Astrocyte (in vitro differentiated cells and primary cell): ENCODE measurements around the gene RPRD1B. TPM values are rescaled to one million over a fixed set of nuclear protein-coding genes. Genes with fewer than 3 reads are reported as not detected.

Source experiments
- DNase-seq: peaks from one replicate; pipeline ENCODE4 v3.0.0-alpha.2; 2010; ENCODE audit warnings: low read depth
- FAIRE-seq: peaks from 2 replicates; lab custom pipeline; 2011; peaks lifted over from hg19 to GRCh38; lab: Jason Lieb, UNC
- H2AFZ ChIP-seq: 2 replicates; pipeline ENCODE4 v1.6.0; 2012; ENCODE audit warnings: low read depth, low read length, inconsistent platforms
- H3K27ac ChIP-seq: 2 replicates; pipeline ENCODE4 v1.5.1; 2011; ENCODE audit warnings: low read depth, low read length, inconsistent platforms
- H3K27me3 ChIP-seq: 2 replicates; pipeline ENCODE4 v1.6.0; 2011; ENCODE audit warnings: low read length, inconsistent platforms; ENCODE audit not compliant: insufficient read depth
- H3K36me3 ChIP-seq: 2 replicates; pipeline ENCODE4 v1.5.1; 2011; ENCODE audit warnings: low read length, inconsistent platforms; ENCODE audit not compliant: insufficient read depth
- H3K4me1 ChIP-seq: 2 replicates; pipeline ENCODE4 v1.5.1; 2011; ENCODE audit warnings: low read length, inconsistent platforms; ENCODE audit not compliant: insufficient read depth
- H3K4me2 ChIP-seq: 2 replicates; pipeline ENCODE4 v1.6.0; 2012; ENCODE audit warnings: low read length, inconsistent platforms
- H3K4me3 ChIP-seq: 2 replicates; pipeline ENCODE4 v1.5.1; 2011; ENCODE audit warnings: low read depth, mild to moderate bottlenecking, low read length, inconsistent platforms; ENCODE audit not compliant: insufficient read depth
- H3K79me2 ChIP-seq: 2 replicates; pipeline ENCODE4 v1.6.0; 2012; ENCODE audit warnings: mild to moderate bottlenecking, low read length, inconsistent platforms; ENCODE audit not compliant: insufficient read depth
- H3K9ac ChIP-seq: 2 replicates; pipeline ENCODE4 v1.6.0; 2012; ENCODE audit warnings: mild to moderate bottlenecking, low read length, inconsistent platforms
- H3K9me3 ChIP-seq: 2 replicates; pipeline ENCODE4 v1.5.1; 2012; ENCODE audit warnings: low read depth, mild to moderate bottlenecking, low read length, inconsistent platforms; ENCODE audit not compliant: insufficient read depth
- H4K20me1 ChIP-seq: 2 replicates; pipeline ENCODE4 v1.6.0; 2012; ENCODE audit warnings: low read length, inconsistent platforms; ENCODE audit not compliant: insufficient read depth
- H3K27ac Mint-ChIP-seq: one replicate; pipeline ENCODE4 v1.8.0; 2021; ENCODE audit warnings: mild to moderate bottlenecking, mixed read lengths; ENCODE audit not compliant: unreplicated experiment
- H3K27me3 Mint-ChIP-seq: one replicate; pipeline ENCODE4 v1.8.0; 2021; ENCODE audit warnings: low read depth, mixed read lengths; ENCODE audit not compliant: unreplicated experiment
- H3K36me3 Mint-ChIP-seq: one replicate; pipeline ENCODE4 v1.8.0; 2021; ENCODE audit warnings: low read depth, mixed read lengths; ENCODE audit not compliant: unreplicated experiment
- H3K4me1 Mint-ChIP-seq: one replicate; pipeline ENCODE4 v1.8.0; 2021; ENCODE audit warnings: low read depth, mixed read lengths; ENCODE audit not compliant: unreplicated experiment
- H3K4me3 Mint-ChIP-seq: one replicate; pipeline ENCODE4 v1.8.0; 2021; ENCODE audit warnings: mild to moderate bottlenecking, moderate library complexity, mixed read lengths; ENCODE audit not compliant: unreplicated experiment
- H3K9me3 Mint-ChIP-seq: one replicate; pipeline ENCODE4 v1.8.0; 2021; ENCODE audit warnings: mild to moderate bottlenecking, mixed read lengths; ENCODE audit not compliant: unreplicated experiment
- EZH2 ChIP-seq: IDR thresholded peaks from 2 replicates; pipeline ENCODE4 v1.6.1; 2012; ENCODE audit warnings: mild to moderate bottlenecking, low read length, inconsistent platforms; ENCODE audit not compliant: insufficient read depth
- total RNA-seq: library from RNA; stranded (reverse); gene quantifications from 2 replicates; pipeline ENCODE4 v1.2.1, GENCODE V29; 2021
- TF ChIP-seq, protein P1 (sequence below): IDR thresholded peaks from 2 replicates; pipeline ENCODE4 v1.5.1; 2011; ENCODE audit warnings: low read depth, mild to moderate bottlenecking, inconsistent platforms, low read length, moderate library complexity; ENCODE audit not compliant: insufficient read depth

Gene RPRD1B
- total RNA-seq, 1 donor from 2014 or later = 20.7 TPM

DNA sequence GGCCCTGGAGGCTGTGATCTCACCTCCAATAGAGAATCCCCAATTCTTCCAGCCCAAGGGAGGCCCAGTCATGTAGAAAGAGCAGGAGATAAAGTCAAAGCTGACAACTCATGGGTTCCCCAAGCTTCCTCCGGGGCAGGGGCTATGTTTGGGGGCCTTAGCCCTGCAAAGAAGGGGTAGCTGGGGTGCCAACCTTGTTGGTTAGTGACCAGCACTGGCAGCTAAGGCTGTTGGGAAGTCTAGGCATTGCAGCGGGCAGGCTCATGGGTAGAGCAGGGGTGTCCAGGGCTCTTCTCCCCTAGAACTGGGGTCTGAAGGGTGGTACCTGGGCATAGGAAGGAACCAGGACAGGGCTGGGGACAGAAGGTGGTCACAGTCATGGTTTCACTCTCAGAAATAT lies 95.1 kb downstream of the RPRD1B start:
- Mint-ChIP-seq H3K27me3 (peaks cover 2% of the 10 kb centered on the region), H3K36me3 (peaks cover 2% of the 10 kb centered on the region), H3K9me3 (no peaks in the 10 kb centered on the region), H3K4me3 (no peak overlapping the region), H3K4me1 (peaks cover 14% of the 10 kb centered on the region), H3K27ac (no peak overlapping the region)
- H3K9me3 ChIP-seq = no peaks in the 10 kb centered on the region
- no peak overlapping the region for H3K4me2 ChIP-seq
- TF ChIP-seq, protein P1, sequence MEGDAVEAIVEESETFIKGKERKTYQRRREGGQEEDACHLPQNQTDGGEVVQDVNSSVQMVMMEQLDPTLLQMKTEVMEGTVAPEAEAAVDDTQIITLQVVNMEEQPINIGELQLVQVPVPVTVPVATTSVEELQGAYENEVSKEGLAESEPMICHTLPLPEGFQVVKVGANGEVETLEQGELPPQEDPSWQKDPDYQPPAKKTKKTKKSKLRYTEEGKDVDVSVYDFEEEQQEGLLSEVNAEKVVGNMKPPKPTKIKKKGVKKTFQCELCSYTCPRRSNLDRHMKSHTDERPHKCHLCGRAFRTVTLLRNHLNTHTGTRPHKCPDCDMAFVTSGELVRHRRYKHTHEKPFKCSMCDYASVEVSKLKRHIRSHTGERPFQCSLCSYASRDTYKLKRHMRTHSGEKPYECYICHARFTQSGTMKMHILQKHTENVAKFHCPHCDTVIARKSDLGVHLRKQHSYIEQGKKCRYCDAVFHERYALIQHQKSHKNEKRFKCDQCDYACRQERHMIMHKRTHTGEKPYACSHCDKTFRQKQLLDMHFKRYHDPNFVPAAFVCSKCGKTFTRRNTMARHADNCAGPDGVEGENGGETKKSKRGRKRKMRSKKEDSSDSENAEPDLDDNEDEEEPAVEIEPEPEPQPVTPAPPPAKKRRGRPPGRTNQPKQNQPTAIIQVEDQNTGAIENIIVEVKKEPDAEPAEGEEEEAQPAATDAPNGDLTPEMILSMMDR = no peak
- no peak for TF ChIP-seq EZH2
- peaks cover 11% of the 10 kb centered on the region for H3K36me3 ChIP-seq
- H3K79me2 ChIP-seq = no peaks in the 10 kb centered on the region
- no peak overlapping the region for H3K4me3 ChIP-seq
- FAIRE-seq (no peak), DNase-seq (no peak)
- H3K27me3 ChIP-seq = no peaks in the 10 kb centered on the region
- no peak overlapping the region for H3K27ac ChIP-seq
- H3K4me1 ChIP-seq = peaks cover 33% of the 10 kb centered on the region
- no peak overlapping the region for H2AFZ ChIP-seq
- no peak overlapping the region for H3K9ac ChIP-seq
- no peaks in the 10 kb centered on the region for H4K20me1 ChIP-seq

DNA sequence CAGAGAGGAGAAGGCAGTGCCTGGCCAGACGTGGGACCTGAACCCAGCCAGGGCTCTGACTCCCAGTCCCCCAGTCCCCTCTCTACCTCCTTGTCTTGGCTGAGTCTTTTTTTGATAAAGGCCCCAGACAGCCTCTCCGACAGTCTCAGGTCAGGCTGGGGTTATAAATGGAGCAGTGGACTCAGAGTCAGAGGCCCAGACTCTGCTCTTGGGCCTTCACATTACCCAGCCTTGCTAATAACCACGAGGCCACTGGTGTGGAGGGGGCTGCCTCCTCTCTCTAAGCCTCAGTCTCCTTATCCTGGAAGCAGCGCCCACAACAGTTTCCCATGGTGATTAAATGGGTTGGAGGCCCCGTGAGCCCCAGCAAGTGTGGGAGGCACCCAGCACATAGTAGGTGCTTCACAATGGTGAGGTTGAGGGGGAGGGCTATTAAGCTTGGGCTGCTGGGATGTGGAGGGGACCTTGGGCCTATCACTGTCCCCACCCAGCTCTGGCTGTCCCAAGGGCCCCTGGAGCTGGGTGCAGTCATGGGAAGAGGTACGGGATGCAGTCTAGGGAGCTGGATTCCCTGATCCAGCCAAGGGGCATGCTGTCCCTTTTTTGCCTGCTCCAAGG lies 95.8 kb downstream of the RPRD1B start:
- Mint-ChIP-seq H3K4me3 (no peak overlapping the region), H3K36me3 (peaks cover 2% of the 10 kb centered on the region), H3K4me1 (peaks cover 20% of the 10 kb centered on the region), H3K27ac (no peak overlapping the region), H3K9me3 (no peaks in the 10 kb centered on the region), H3K27me3 (peaks cover 2% of the 10 kb centered on the region)
- TF ChIP-seq EZH2 = no peak
- TF ChIP-seq, protein P1 = no peak
- no peaks in the 10 kb centered on the region for H3K9me3 ChIP-seq
- no peak overlapping the region for H2AFZ ChIP-seq
- H3K27ac ChIP-seq = no peak overlapping the region
- H3K27me3 ChIP-seq = no peaks in the 10 kb centered on the region
- DNase-seq (no peak), FAIRE-seq (no peak)
- H3K9ac ChIP-seq = no peak overlapping the region
- H3K4me3 ChIP-seq = no peak overlapping the region
- peaks cover 11% of the 10 kb centered on the region for H3K36me3 ChIP-seq
- H3K4me2 ChIP-seq = no peak overlapping the region
- no peaks in the 10 kb centered on the region for H4K20me1 ChIP-seq
- no peaks in the 10 kb centered on the region for H3K79me2 ChIP-seq
- H3K4me1 ChIP-seq = peaks cover 39% of the 10 kb centered on the region

DNA sequence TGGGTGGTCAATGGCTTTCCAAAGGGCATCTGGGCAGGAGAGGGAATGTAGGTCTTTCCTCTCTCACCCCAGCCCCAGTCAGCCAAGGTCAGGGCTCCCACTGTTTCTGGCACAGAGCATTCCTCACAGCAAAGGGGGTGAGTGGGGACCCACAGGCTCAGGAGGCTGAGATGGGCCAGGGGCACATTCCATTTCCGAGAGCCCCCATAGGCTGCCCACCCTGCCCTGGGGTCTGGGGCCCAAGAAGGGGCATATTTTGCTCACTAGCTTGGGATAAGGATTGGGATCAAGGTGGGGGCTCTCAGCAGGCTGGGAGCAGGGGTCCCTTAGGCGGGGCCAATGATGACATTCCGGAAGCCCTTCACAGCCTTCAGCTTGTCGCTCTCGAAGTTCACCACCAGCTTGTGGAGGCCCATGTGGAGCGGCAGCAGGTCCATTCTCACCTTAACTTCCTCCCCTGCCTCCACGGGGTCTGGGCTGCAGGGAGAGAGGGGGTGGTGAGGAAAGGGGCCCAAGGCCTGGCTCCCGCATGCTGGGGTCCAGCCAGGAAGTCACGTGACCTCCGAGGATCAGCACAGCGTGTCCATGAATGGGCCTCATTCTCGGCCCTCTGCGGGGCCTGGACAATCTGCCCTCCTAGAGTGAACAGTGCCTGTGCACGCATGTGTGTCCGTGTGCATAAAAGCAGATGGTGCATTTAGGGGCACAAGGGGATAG lies 96.5 kb downstream of the RPRD1B start:
- H3K9me3 Mint-ChIP-seq = no peaks in the 10 kb centered on the region
- peaks cover 11% of the 10 kb centered on the region for H3K36me3 ChIP-seq
- FAIRE-seq = no peak
- peaks cover 46% of the 10 kb centered on the region for H3K4me1 ChIP-seq
- no peak overlapping the region for H3K9ac ChIP-seq
- no peak overlapping the region for H2AFZ ChIP-seq
- TF ChIP-seq, protein P1 = no peak
- no peak for TF ChIP-seq EZH2
- no peak overlapping the region for H3K4me3 ChIP-seq
- H3K27ac ChIP-seq = no peak overlapping the region
- H3K36me3 Mint-ChIP-seq = peaks cover 2% of the 10 kb centered on the region
- no peak overlapping the region for H3K4me3 Mint-ChIP-seq
- H3K9me3 ChIP-seq = no peaks in the 10 kb centered on the region
- no peak overlapping the region for H3K4me2 ChIP-seq
- DNase-seq = no peak
- H3K79me2 ChIP-seq = no peaks in the 10 kb centered on the region
- H3K4me1 Mint-ChIP-seq = peaks cover 27% of the 10 kb centered on the region
- H4K20me1 ChIP-seq = no peaks in the 10 kb centered on the region
- H3K27me3 Mint-ChIP-seq = peaks cover 2% of the 10 kb centered on the region
- H3K27ac Mint-ChIP-seq = no peak overlapping the region
- H3K27me3 ChIP-seq = no peaks in the 10 kb centered on the region
